Pulmonary artery endothelial cell (primary cell): Measurements from ENCODE around the gene SDC3. TPM values are rescaled to one million over a fixed set of nuclear protein-coding genes. Genes with fewer than 3 reads are reported as not detected.

Experiments
- DNase-seq: peaks from one replicate; pipeline ENCODE4 v3.0.0-alpha.2; 2011; ENCODE audit warnings: low read depth, low spot score
- total RNA-seq: library from RNA; depleted of rRNA; stranded (reverse); fragments of >200 nt; gene quantifications from 2 replicates; pipeline ENCODE4 v1.2.3, GENCODE V29; 2014

The SDC3 gene
- total RNA-seq, 1 donor from 2014 or later: 12.0 TPM

DNA sequence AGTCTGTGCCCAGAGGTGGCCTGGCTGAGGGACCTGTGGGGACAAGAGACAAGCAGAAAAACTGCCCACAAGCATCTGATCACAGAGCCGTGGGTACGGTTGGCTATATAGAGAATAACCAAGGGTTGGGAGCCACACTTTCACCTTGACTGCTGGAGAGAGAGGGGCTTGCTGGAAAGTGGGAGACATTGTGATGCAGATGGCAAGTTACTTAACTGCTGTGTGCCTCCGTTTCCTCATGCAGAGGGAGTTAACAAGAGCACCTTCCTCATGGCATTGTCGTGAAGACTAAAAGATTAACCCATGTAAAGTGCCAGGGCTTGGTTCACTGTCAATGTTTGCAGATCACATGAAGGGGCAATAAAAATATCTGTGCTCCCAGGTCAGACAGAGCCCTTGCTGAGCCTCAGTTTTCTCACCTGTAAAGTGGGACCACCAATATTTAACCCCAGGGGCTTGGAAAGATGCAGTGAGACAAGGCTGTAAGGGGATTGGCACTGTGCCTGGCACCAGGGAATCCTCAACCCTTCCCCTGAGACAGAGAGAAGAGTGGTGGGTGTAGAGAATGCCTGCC, 52.8 kb downstream of the SDC3 start:
- no peak for DNase-seq

DNA sequence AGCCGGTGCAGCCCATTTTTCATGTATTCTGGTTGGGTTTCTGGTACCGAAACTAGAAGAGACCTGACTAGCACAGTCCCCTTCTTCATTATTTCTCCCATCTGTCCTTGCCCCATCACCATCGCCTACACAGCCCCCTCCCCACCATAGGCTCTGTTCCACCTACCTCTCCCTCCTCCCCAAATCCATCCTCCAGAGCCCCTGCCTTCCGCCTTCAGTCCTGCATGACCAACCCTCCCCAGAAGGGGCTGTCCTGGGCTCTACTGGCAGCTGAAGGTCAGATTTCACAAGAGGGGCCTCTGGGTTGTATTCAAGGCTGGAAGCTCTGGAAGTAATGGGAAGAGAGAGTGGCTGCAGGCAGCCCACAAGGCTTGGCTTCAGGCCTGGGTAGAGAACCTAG, 55.2 kb downstream of the SDC3 start:
- DNase-seq: no peak

DNA sequence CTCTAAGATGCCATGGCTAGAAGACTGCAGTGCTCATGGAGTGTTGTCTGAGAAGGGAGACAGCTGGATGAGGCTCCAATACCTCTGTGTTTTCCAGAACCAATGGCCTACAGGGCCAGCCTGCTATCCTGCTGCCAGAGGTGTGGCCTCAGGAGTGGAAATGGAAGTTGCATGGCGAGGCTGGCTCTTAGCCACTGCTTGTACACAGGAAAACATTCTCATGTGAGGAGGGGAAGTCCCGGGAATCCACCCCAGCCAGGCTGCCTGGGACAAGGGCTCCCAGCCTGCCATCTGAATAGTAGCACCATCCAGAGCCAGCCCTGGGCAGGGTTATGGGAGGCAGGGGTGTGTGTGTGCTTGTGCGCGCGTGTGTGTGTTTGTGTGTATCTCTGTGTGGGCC, 56.5 kb downstream of the SDC3 start:
- peak; percentile 62 for DNase-seq

DNA sequence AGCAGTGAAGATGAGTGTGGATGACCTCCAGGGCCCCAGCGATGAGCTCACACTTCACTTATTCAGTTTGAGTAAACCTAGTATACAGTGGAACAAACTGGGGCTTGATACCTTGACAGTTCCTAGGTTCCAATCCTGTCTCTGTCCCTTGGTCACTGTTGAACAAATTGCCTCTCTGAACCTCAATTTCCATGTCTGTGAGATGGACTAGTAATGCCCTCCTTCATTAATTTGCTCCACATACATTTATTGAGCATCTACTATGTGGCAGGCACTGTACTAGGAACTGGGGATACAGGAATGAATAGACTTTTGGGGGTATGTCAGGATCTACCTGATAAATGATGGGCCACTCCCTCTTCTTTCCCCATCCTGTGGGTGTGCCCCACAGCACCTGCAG, 57.3 kb downstream of the SDC3 start:
- DNase-seq: no peak

DNA sequence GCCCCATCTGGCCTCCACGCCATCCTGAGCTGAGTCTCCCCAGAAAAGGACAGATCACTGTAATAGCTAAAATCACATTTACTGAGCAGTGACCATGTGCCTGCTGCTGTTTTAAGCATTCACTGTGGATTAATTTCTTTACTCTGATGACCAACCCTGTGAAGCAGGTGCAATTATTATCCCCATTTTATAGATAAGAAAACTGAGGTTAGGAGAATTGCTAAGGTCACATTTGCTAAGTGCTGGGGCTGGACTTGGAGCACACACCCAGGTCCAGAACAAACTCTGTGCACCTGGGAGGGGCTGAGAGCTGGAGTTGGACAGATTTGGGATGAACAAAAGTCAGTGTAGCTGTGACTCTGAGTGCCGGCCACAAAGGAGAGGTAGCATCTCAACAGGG, 58.0 kb downstream of the SDC3 start:
- no peak for DNase-seq

DNA sequence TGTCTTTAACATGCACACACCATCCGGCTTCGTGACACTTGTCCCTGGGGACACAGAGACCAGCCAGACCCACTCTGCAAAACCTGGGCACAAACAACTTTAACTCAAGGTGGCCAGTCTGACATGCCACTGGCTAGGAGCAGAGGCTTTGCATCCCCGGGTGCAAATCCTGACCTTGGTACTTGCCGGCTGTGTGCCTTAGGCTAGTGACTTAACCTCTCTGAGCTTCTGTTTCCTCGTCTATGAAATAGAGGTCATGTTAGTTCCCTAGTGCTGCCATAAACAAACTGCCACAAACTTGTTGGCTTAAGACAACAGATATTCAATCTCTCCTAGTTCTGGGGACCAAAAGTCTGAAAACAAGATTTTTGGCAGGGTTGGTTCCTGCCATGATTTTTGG, 60.4 kb downstream of the SDC3 start:
- no peak for DNase-seq

DNA sequence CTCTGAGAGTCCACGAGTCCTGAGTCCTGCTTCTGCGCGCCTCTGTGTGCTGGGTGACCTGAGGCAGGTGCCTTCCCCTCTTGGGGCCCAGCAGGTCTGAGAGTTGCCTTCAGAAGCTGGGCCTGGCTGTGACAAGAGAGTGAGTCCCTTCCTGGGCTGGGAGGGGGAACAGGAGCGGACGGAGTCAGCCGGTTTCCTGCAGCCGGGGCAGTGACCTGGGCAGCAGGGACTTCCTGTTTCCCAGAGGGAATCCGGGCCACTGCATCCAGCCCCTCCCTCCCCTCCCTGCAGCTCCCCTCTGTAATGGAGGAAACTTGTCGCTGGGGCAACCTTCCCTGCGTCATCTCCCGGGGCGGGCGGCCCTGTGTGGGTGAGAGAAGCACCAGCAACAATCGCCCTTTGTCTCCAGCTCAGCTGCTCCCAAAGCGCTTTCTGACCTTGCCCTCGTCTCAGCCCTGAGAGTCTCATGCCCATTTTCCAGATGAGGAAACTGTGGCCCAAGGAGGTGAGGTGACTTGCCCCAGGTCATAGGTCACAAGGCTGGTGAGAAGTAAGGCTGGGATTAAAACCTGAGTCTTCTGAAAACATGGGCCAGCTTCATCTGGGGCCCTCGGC, 61.1 kb downstream of the SDC3 start:
- DNase-seq: peak; percentile 39

DNA sequence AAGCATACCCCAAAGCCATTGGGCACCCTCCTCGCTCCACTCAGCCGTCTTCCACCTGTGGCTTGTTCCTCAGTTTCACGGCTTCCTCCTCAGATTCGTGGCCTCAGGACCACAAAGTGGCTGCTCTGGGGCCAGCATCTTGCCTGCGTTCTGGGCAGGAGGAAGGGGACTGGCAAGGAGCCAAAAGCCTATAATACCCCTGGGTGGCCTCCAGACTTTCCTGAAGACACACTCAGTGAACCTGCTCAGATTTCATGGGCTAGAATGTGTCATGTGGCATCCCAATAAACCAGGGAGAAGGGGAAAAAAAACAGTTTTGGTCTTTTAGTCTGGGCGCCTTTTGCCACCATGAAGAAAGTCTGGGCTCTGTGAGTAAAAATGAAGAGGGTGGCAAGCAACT, 62.0 kb downstream of the SDC3 start:
- no peak for DNase-seq

DNA sequence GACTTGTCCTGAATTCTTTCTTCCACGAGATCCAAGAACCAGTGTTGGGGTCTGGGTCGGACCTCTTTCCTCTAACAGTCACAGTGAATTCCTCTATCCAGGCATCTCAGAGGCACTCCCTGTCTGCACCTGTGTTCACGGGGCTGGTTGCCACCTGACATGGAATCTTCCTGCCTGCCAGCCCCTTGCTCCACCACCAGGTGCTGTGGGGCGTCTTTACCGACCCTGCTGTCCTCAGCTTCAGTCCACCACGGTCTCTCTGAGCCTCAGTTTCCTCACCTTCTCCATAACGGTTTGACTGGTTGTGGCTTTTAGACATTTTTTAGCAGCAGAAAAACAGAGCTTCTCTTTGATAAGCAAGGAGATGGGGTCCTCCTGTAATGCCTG, 62.7 kb downstream of the SDC3 start:
- DNase-seq: no peak

DNA sequence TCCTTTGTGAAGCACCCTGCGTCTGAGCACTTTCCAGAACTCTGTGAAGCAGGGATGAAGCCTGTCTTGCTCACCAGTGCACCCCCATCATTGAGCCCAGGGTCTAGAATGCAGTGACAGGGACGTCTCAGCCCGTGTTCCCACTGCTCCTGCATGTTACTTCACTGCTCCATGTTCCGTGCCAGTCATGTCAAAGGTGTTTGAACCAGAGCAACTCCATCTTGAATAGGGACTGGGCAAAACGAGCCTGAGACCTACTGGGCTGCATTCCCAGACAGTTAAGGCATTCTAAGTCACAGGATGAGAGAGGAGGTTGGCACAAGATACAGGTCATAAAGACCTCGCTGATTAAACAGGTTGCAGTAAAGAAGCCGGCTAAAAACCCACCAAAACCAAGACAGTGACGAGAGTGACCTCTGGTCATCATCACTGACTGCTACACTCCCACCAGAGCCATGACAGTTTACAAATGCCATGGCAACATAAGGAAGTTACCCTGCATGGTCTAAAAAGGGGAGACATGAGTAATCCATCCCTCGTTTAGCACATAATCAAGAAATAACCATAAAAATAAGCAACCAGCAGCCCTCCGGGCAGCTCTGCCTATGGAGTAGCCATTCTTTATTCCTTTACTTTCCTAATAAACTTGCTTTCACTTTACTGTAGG, 63.2 kb downstream of the SDC3 start:
- no peak for DNase-seq

DNA sequence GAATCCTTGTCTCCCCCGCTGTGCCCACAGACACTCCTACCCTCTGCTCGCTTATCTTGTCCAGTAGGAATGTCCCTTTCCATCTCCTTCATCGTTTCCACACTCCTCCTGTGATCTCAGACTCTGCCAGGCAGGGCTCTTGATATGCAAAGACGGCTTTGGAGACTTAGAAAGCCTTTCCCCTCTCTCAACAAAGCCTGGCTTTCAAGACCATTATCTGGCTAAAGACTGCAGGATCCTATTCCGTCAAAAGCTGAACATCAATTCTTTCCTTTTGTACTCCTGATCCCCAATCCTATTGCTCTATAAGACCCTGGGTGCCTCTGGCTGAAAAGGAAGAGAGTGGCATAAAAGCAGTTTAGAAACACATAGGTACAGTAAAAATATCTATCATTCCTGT, 63.9 kb downstream of the SDC3 start:
- DNase-seq: no peak

DNA sequence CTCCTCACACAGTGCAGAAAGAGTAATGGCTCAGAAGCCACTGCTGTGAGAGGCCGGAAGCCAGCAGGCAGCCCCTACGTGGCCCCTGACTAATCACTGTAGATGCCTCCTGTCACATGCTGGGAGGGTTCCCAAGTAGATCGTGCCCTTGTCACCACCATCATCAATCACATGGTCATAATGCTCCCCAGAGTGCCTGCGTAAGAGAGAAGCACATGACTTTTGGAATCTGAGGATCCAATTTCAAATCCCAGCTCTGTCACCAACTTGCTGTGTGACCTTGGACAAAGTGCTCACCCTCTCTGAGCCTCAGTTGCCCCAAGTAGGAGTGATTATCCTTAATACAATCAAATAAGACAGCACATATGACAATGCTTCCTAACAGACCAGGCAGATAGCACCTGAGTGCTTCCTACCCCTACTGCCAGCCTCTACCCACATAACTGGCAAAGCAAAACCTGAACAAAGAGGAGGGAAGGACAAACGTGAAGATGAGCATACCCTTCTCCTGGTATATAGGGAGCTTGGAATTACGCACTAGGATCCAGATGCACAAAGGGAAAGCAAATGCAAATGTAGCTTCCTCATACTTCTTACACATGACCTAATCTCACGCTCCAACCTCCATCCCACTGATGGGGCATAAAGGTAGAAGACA, 65.7 kb downstream of the SDC3 start:
- no peak for DNase-seq

DNA sequence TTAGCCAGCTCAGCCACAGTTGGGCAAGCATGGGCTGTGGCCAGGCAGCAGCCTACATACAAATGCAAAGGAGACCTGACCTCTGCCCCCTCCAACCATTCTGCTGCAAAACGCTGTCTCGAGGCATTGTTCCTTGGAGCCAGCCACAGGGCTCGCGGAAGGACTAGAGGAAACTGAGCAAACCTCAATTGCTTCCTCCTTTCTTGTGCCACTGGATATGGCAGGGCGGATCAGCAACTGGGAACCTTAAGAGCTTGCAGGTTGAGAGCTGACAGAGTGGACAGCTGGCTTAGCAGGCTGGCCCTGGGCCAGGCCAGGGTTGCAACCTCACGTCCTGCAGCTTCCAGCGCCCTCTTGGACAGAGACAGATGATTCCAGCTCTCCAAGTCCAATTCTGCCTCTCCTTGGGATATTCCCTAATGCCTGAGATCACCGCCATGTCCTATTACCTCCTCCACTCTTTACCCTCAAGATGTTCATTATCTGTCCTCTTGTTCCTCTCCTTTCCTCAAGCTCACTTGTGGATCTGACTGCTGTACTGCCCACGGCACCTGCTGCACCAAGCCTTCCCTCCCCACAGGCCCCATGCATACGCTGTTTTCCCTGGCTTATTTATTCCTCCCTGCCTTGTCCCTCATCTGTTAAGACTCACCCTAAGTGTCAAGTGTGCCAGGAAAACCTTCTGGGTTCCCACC, 67.5 kb downstream of the SDC3 start:
- DNase-seq: peak; percentile 95

DNA sequence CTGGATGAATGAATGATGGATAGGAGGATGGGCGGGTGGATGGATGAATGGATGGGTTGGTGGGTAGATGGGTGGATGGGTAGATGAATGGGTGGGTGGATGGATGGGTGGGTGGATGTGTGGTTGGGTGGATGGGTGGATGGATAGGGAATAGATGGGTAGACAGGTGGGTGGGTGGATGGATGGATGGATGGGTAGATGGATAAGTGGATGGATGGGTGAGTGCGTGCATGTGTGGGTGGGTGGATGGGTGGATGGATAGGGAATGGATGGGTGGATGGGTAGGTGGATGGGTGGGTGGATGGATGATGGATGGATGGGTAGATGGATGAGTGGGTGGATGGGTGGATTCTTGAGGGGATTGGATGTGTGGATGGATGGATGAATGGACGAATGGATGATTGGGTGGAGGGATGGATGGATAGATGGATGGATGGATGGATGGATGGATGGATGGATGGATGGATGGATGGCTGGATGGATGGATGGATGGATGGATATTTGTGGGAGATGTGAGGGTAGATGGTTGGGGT, 68.7 kb downstream of the SDC3 start:
- DNase-seq: no peak

DNA sequence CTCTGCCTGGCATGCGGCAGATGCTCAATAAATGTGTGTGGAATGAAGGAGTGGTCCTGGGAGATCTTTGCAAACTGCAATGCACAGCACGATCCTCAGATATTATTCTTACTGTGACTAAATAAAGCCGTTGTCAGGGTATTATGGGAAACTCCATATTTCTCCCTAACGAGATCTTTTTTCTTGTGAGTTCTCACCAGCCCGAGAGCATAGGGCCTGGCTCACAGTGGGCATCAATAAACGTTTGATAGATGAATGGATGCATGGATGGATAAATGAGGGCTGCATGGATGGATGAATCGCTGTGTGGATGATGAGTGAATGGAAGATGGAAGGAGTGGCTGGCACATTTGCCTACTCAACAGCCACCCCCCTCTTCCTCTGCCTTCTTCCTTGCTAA, 69.6 kb downstream of the SDC3 start:
- no peak for DNase-seq

DNA sequence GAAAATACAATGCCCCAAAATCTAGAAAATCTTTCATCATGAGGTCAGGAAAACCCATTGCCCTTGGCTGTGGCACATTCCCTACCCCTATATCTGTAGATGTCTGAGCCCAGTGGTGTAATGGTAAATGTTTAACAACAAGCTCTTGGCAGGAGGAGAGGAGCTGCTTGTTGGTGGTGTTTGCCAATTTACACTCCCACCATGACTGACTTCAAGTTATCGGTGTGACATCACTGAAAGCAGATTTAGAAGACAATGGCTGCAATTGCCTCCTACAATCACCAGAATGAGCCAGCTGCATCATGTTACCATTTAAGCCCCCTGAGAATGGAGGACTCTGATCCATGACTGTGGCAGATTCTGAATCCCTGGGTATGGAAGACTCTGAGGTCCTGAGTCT, 70.9 kb downstream of the SDC3 start:
- DNase-seq: no peak

DNA sequence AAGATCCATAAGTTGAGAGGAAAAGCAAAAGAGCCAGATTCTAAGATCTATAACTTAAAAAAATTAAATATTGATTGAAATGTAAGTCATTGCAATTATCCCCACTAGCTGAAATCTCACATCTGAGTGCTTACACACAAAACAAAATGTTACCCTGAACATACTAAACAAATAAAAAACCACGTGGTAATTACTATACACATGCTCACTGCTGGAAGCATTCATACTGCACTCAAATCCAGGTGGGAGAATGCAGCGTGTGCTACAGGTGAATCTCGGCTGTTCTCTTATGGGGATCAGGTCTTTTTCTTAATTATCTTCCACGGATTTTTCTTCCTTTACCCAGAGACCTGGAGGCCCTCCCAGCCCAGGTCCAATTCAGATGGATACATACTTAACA, 74.3 kb downstream of the SDC3 start:
- no peak for DNase-seq

DNA sequence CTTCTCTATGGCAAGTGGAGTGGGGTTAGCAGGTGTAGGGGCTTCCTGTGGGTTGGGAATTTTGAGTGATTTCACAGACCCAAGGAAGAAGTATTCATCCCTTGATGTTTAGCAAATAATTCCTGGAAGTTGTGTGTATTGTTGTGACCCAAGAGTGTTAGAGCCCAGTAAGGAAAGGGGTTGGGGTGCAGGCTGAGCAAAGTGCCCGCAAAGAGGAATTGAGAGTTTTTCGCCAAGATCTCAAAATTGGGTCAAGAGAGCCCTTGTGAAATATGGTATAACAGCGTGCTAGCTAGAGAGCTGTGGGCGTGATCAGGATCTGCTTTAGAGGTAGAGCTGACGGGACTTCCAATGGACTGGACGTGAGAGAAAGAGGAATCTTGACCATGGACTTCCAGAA, 78.0 kb downstream of the SDC3 start:
- DNase-seq: no peak

DNA sequence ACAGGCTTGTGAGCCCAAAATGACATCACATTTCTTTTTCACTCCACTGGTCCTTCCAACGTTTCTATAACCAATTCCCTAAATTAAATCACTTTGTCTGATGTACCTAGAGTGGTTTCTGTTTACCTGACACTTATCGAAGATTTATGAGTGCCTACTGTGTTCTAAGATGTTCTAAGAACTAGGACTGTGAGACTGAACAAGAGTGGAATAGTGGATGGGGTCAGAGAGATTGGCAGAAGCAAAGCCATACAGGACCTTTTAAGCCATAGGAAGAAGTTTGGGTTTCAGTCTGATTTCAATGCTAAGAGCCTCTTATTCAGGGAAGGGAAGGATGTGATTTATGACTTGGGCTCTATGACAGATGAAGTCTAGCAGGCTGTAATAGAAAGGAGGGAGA, 78.7 kb downstream of the SDC3 start:
- DNase-seq: no peak

DNA sequence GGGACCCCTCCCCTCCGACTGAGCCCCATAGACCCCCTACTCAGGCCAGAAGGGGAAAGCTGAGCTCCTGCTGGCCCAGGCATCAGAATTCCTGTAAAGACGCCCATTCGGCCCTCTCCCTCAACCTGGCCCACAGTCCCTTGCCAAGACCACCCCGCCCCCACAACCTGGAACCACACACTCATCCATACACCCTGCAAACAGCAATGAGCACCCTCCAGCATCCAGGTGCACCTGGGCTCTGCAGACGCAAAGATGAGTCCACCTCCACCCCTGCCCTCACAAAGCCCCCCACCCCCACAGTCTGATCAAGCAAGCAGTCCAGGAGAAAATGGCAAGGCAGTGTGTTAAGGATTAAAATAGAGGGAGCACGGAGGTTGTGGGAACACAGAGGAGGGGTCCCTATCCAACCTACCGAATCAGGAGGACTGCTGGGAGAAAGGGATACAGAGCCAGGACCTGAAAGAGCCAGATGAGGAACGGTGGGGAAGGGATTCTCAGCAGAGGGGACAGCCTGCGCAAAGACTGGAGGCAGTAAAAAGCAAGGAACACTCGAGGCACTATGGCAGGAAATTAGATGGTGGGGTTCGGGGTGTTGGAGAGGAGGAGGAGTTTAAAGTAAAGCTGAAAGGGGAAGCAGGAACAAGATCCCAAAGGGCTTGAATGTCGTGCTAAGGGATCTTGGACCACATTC, 83.7 kb downstream of the SDC3 start:
- DNase-seq: no peak
